ENCODE results near the gene DNAJB8.
A peak's percentile ranks its signal among the peaks of the same experiment; 100 is the strongest.

Gene DNAJB8

DNA sequence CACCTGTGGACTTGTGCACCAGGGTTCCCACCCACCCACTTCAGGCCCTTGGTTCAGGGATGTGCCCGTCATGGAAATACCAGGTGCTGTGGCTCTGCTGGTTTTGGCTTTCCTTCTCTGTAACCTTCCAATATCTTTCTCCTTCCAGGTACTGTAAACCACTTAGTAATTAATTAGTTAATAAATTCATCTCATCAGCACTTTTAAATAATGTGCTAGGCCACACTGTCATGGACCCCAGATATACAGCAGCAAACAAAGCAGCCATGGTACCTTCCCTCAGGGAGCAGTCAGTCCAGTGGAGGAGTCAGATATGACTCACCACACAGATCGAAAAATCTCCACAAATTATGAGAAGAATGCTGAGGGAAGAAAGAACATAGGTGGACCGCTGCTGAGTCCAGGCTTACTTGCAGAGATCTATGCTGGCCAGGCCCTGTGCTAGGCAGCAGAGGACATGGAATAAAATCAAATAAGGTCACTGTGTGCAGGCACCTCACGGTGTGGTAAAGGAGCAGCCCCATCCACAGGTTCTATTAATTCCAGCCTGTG is 33.1 kb upstream of the DNAJB8 start:
- peak; percentile 20 for DNase-seq (ENCODE audit: low read depth)
- TF ChIP-seq CTCF (conservative IDR thresholded peaks at IDR 0.05; ENCODE audit: control insufficient read depth, insufficient read depth, low read depth, low read length), result no peak
- no peak overlapping the region for H3K4me3 ChIP-seq (ENCODE audit: control insufficient read depth, low read depth, low read length)

- DNase-seq (ENCODE audit: low read depth), result no peak
- H3K4me3 ChIP-seq (ENCODE audit: control insufficient read depth, low read depth, low read length), result no peak overlapping the region
- TF ChIP-seq CTCF (conservative IDR thresholded peaks at IDR 0.05; ENCODE audit: control insufficient read depth, insufficient read depth, low read depth, low read length), result no peak
These were observed 32.3 kb upstream of the DNAJB8 start for GRCh38 chr3:128498901-128499530.

DNA sequence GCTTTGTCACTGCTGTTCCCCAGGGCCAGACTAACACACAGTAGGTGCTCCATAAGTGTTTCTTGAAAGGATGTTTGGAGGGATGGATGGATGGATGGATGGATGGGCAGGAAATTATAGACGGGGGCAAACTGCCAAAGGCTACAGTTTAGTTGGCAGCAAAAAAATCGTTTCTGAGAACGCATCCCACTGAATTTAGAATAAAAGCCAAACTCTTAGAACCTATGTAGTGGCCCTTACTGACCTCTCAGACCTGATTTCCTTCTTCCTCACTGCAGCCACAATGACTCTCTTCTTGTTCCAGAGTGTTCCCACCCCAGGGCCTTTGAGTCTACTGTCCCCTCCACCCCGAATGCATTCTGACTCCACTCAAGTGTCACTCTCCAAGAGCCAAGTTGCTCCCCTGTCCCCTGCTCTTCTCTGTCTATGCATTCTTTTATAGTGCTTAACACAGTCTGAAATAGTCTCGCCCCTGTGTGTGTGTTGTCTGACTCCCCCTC is 31.5 kb upstream of the DNAJB8 start:
- H3K4me3 ChIP-seq (ENCODE audit: control insufficient read depth, low read depth, low read length), result no peak overlapping the region
- DNase-seq (ENCODE audit: low read depth), result no peak

GRCh38 chr3:128497305-128498126 is 30.8 kb upstream of the DNAJB8 start:
- DNase-seq (ENCODE audit: low read depth), result no peak
- peak overlapping the region; percentile 39 for H3K4me3 ChIP-seq (ENCODE audit: control insufficient read depth, low read depth, low read length)
- TF ChIP-seq CTCF (conservative IDR thresholded peaks at IDR 0.05; ENCODE audit: control insufficient read depth, insufficient read depth, low read depth, low read length), result peak; percentile 37

More for the DNA sequence above, 31.5 kb upstream of the DNAJB8 start:
- TF ChIP-seq CTCF (conservative IDR thresholded peaks at IDR 0.05; ENCODE audit: control insufficient read depth, insufficient read depth, low read depth, low read length), result no peak

DNA sequence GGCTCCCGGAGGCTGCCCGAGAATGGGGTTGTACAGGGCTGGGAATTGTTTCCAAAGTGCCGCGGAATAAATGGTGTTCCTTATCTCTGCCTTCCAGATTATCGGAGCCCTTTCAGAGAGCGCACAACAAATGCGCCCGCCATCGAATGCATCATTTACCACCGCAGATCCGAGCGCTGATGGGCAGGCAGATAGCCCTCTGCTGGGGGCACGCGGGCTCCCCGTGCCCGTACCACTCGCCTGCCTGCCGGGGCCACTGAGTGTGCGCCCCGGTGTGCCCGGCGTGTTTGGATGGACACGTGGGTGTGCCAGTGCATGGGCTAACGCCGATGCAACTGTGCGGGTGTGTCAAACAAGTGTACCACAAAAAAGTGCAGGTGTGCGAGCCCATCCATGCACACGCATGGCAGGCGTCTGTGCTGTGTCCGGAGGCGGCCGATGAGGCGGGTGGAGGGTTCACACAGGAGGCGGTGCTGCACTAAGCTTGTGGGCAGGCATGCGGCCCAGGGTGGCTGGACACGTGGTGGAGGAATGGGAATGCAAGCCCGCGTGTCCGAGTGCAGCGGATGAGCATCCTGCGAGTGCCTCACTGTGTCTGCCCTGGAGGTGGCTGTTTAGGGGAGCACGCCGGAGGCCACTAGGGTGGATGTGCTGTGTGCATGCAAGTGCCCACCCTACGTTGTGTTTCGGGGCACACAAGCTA is 30.1 kb upstream of the DNAJB8 start:
- no peak for TF ChIP-seq CTCF (conservative IDR thresholded peaks at IDR 0.05; ENCODE audit: control insufficient read depth, insufficient read depth, low read depth, low read length)
- peak; percentile 28 for DNase-seq (ENCODE audit: low read depth)
- no peak overlapping the region for H3K4me3 ChIP-seq (ENCODE audit: control insufficient read depth, low read depth, low read length)

DNA sequence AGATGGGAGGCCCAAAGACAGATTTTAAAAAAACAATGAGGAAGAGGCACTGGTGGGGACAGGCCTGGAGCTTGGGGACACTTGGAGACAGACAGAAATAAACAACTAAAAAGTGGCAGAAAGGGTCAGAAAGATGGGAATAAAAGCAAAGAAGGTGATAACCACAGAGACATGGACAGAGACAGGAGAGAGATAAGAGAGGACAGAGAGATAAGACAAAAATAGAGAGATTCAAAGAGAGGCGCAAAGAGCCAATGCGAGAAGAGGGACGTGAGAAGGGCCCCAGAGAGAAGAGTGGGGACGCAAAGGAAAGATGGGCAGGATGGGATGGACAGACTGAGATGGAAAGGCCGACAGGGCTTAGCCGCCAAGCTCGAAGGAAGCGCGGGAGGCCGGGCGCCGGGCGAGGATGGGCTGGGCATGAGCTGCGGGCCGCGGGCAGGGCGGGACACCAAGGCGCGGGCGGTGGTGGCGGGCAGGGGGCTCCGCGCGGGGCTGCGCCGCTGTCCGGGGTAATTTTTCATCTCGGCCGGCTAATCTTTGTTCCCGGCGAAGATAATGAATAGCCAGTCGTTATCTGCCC is 29.4 kb upstream of the DNAJB8 start:
- H3K4me3 ChIP-seq (ENCODE audit: control insufficient read depth, low read depth, low read length), result no peak overlapping the region
- DNase-seq (ENCODE audit: low read depth), result no peak
- TF ChIP-seq CTCF (conservative IDR thresholded peaks at IDR 0.05; ENCODE audit: control insufficient read depth, insufficient read depth, low read depth, low read length), result no peak

Data from fibroblast of mammary gland (primary cell).